ENCODE data around the gene CDH13. TPM values are rescaled to one million over a fixed set of nuclear protein-coding genes. Genes with fewer than 3 reads are reported as not detected.

The CDH13 gene
- total RNA-seq, 4 donors from 2014 or later = 3.1 to 13.5 (median 8.9) TPM

DNA sequence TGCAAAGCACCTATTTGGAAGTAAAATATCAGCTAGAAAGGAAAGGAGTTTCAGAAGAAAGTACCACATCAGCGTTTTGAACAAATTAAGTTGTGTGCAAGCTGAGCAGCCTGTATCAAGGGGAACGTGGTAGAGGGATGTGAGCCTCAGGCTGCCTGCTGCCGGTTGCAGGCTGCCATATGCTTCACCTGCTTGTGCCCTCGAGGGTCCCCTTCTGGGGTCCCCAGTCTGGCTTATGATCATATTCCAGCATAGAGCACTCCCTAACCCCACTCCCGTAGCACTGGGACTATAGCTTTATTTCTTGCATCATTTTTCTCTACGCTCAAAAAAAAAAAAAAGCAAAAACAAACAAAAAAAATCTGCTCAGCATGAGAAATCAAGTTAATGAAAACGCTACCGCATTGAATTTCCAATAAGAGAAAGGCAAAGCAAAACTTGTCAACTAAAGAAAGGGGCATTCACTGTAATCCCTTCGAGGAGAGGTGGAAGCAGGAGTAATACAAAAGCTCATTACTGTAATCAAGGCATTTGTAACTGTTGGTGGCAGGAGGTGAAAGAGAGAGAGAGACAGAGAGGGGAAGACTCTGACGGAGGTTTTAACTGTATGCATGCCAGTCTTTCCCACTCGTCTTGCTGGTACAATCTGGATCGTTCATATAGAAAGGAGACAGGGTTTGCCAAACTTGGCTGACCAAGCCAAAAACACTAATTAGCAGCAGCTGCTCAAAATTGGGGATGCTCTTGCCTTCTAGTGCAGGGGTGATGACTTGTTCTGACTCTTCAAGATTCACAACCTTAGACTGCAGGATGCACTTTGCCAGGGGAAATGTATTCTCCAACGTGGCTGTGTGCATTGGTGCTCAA, 922.8 kb downstream of the CDH13 start:
- intact Hi-C loops (cut with DNase I) = no loop called here
- WGBS = 60% methylated on average over 13 of the region's 13 CpGs
- H3K27me3 ChIP-seq = peaks cover 0 to 6% (median 0%) of the 10 kb centered on the region in 4 donors
- TF ChIP-seq EP300 (IDR thresholded peaks at IDR 0.05) (no peak), POLR2AphosphoS5 (IDR thresholded peaks at IDR 0.05) (no peak), CTCF (IDR thresholded peaks at IDR 0.05) (no peak), POLR2A (IDR thresholded peaks at IDR 0.05; ENCODE audit: low read depth) (no peak)
- H3K36me3 ChIP-seq = no peaks in the 10 kb centered on the region
- no peak overlapping the region for H3K27ac ChIP-seq (replicated peaks in 1 of 4)
- DNase-seq (ENCODE audit: extremely low spot score) = no peak
- H3K9me3 ChIP-seq = no peaks in the 10 kb centered on the region
- H3K4me3 ChIP-seq = no peak overlapping the region
- H3K4me1 ChIP-seq = no peaks in the 10 kb centered on the region

DNA sequence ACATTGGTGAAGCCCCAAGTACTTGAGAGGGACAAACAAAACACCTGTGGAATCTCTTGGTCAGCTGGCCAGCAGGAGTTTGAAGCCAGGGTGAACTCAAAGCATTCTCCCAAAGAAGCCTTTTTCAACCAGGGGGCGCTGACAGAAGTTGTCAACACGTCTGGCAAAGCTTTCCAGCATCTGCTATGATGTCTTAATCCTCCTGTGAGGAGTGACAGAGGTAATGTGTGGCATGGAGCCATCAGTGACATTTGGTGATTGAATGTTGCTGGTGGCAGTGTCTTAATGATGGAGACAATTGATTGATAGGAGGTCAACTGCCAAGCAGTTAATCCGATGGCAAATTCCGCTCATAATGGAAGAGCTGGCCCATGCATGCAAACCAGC, 923.4 kb downstream of the CDH13 start:
- Histone ChIP-seq H3K4me3 (no peak overlapping the region), H3K27ac (replicated peaks in 1 of 4) (no peak overlapping the region), H3K36me3 (no peaks in the 10 kb centered on the region), H3K4me1 (no peaks in the 10 kb centered on the region), H3K9me3 (no peaks in the 10 kb centered on the region), H3K27me3 (peaks cover 0 to 6% (median 0%) of the 10 kb centered on the region in 4 donors)
- intact Hi-C loops (cut with DNase I) = no loop called here
- WGBS = 43% methylated on average over 4 of the region's 4 CpGs
- DNase-seq (ENCODE audit: extremely low spot score) = no peak
- TF ChIP-seq POLR2AphosphoS5 (IDR thresholded peaks at IDR 0.05) = no peak
- TF ChIP-seq POLR2A (IDR thresholded peaks at IDR 0.05; ENCODE audit: low read depth) = no peak
- TF ChIP-seq EP300 (IDR thresholded peaks at IDR 0.05) = no peak
- no peak for TF ChIP-seq CTCF (IDR thresholded peaks at IDR 0.05)

- WGBS = 94% methylated on average over 3 of the region's 3 CpGs
Measured at GRCh38 chr16:83552228-83552627, 925.5 kb downstream of the CDH13 start.

DNA sequence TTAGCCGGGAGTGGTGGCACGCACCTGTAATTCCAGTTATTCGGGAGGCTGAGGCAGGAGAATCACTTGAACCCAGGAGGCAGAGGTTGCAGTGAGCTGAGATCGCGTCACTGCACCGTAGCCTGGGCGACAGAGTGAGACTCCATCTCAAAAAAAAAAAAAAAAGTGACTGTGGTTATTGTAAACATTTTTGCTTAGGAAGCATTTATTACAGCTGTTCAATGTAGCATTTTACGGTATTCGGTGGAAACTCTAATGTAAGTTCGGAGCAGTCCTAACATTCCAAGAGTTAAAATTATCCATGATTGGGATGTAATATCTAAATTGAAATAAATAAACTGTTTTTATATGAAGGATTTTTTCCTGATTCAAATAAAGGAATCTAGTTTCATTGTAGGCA, 926.2 kb downstream of the CDH13 start:
- no peak overlapping the region for H3K27ac ChIP-seq (replicated peaks in 1 of 4)
- H3K36me3 ChIP-seq = no peaks in the 10 kb centered on the region

More at GRCh38 chr16:83552228-83552627, 925.5 kb downstream of the CDH13 start:
- Histone ChIP-seq H3K27ac (replicated peaks in 1 of 4) (no peak overlapping the region), H3K4me1 (no peaks in the 10 kb centered on the region), H3K27me3 (peaks cover 0 to 13% (median 0%) of the 10 kb centered on the region in 4 donors), H3K9me3 (no peaks in the 10 kb centered on the region), H3K36me3 (no peaks in the 10 kb centered on the region), H3K4me3 (no peak overlapping the region)
- no peak for DNase-seq (ENCODE audit: extremely low spot score)
- intact Hi-C loops (cut with DNase I) = no loop called here
- TF ChIP-seq EP300 (IDR thresholded peaks at IDR 0.05) (no peak), POLR2AphosphoS5 (IDR thresholded peaks at IDR 0.05) (no peak), POLR2A (IDR thresholded peaks at IDR 0.05; ENCODE audit: low read depth) (no peak), CTCF (IDR thresholded peaks at IDR 0.05) (no peak)

More for the DNA sequence above, 926.2 kb downstream of the CDH13 start:
- H3K9me3 ChIP-seq = no peaks in the 10 kb centered on the region
- no peak for TF ChIP-seq EP300 (IDR thresholded peaks at IDR 0.05)
- TF ChIP-seq POLR2AphosphoS5 (IDR thresholded peaks at IDR 0.05) = no peak
- TF ChIP-seq CTCF (IDR thresholded peaks at IDR 0.05) = no peak
- TF ChIP-seq POLR2A (IDR thresholded peaks at IDR 0.05; ENCODE audit: low read depth) = no peak
- DNase-seq (ENCODE audit: extremely low spot score) = no peak
- no peak overlapping the region for H3K4me3 ChIP-seq
- intact Hi-C loops (cut with DNase I) = no loop called here
- H3K4me1 ChIP-seq = no peaks in the 10 kb centered on the region
- WGBS = 80% methylated on average over 10 of the region's 10 CpGs
- peaks cover 0 to 14% (median 0%) of the 10 kb centered on the region in 4 donors for H3K27me3 ChIP-seq

Data from esophagus muscularis mucosa (tissue), 4 donors.